ENCODE data around the gene CBY2. TPM values are rescaled to one million over a fixed set of nuclear protein-coding genes. Genes with fewer than 3 reads are reported as not detected.

CBY2 gene, protein sequence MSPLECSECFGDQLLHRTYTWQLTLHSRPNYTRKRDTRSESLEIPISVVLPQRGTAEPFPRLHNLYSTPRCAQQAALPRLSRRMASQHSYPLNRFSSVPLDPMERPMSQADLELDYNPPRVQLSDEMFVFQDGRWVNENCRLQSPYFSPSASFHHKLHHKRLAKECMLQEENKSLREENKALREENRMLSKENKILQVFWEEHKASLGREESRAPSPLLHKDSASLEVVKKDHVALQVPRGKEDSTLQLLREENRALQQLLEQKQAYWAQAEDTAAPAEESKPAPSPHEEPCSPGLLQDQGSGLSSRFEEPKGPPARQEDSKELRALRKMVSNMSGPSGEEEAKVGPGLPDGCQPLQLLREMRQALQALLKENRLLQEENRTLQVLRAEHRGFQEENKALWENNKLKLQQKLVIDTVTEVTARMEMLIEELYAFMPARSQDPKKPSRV
- total RNA-seq (2022; extraction: Qiagen RNA extraction): not detected in 5 replicates

DNA sequence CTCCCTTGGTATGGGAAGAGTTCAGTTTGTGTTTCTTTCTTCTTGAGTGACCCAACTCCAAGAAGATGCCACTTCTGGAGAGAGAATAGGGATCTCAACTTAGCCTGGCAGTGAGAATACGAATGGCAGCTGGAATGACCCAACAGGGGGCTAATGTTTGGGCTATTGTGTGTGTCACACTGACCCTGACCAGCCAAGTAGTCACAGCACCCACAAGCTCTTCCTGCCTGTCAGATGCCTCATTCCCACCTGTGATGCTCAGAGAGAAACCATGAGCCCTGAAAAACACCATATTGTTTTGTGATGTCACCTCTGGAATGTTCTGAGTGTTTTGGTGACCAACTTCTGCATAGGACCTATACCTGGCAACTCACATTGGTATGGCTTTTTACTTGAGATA is at the start of gene CBY2:
Gene CBY2 (plus strand): TSS at position 233 of the 400 bp plus-strand sequence. CDS start 71 bp downstream, at position 304.

Other genes starting within 250 kb of the CBY2 start
- 11.9 to 15.5 TPM (median 14.0 TPM) in 5 replicates for gene COG3, start 237.4 kb upstream of the CBY2 start, total RNA-seq (2022; extraction: Qiagen RNA extraction)
- gene ERICH6B, start 86.6 kb upstream of the CBY2 start, total RNA-seq (2022; extraction: Qiagen RNA extraction): not detected in 5 replicates
- not detected in 5 replicates for gene SIAH3, start 149.4 kb downstream of the CBY2 start, total RNA-seq (2022; extraction: Qiagen RNA extraction)